ENCODE data around the gene TPI1.
A peak's percentile ranks its signal among the peaks of the same experiment; 100 is the strongest.

The TPI1 gene

GRCh38 chr12:6912164-6912935 lies 45.0 kb downstream of the TPI1 start:
- Mint-ChIP-seq H3K27ac (no peak overlapping the region), H3K4me1 (peaks cover 45% of the 10 kb centered on the region), H3K9me3 (no peaks in the 10 kb centered on the region), H3K27me3 (ENCODE audit: low read depth, poor library complexity) (peaks cover 37% of the 10 kb centered on the region), H3K4me3 (peak overlapping the region; percentile 67), H3K36me3 (ENCODE audit: low read depth) (peaks cover 5% of the 10 kb centered on the region)
- DNase-seq: no peak
- TF ChIP-seq, protein P1, sequence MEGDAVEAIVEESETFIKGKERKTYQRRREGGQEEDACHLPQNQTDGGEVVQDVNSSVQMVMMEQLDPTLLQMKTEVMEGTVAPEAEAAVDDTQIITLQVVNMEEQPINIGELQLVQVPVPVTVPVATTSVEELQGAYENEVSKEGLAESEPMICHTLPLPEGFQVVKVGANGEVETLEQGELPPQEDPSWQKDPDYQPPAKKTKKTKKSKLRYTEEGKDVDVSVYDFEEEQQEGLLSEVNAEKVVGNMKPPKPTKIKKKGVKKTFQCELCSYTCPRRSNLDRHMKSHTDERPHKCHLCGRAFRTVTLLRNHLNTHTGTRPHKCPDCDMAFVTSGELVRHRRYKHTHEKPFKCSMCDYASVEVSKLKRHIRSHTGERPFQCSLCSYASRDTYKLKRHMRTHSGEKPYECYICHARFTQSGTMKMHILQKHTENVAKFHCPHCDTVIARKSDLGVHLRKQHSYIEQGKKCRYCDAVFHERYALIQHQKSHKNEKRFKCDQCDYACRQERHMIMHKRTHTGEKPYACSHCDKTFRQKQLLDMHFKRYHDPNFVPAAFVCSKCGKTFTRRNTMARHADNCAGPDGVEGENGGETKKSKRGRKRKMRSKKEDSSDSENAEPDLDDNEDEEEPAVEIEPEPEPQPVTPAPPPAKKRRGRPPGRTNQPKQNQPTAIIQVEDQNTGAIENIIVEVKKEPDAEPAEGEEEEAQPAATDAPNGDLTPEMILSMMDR (IDR thresholded peaks at IDR 0.05): no peak

DNA sequence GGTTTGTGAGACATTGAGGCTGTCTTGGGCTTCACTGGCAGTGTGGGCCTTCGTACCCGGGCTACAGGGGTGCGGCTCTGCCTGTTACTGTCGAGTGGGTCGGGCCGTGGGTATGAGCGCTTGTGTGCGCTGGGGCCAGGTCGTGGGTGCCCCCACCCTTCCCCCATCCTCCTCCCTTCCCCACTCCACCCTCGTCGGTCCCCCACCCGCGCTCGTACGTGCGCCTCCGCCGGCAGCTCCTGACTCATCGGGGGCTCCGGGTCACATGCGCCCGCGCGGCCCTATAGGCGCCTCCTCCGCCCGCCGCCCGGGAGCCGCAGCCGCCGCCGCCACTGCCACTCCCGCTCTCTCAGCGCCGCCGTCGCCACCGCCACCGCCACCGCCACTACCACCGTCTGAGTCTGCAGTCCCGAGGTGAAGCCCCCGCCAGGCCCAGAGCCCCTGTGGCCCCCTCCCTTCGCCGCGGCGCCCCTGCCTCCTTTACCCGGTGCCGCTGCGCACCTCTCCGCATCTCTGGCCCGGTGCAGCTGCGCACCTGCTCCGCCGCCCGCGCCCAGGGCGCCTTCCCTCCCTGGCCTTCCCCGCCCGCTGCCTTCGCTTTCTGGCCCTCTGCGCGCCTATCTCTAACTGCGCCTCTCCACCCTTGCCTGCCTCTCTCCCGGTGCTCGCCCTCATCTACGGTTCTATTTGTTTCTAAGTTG lies 47.1 kb downstream of the TPI1 start, which contains the start of gene ENO2:
Gene ENO2 (plus strand): TSS at position 335 of the 701 bp plus-strand sequence. CDS start 1,253 bp downstream, outside the sequence.
- Mint-ChIP-seq H3K9me3 (no peaks in the 10 kb centered on the region), H3K4me1 (peaks cover 52% of the 10 kb centered on the region), H3K27me3 (ENCODE audit: low read depth, poor library complexity) (peaks cover 26% of the 10 kb centered on the region), H3K4me3 (peak within 1 kb of the TSS; percentile 93), H3K36me3 (ENCODE audit: low read depth) (peaks cover 11% of the 10 kb centered on the region), H3K27ac (no peak within 1 kb of the TSS)
- DNase-seq: peak; percentile 76
- TF ChIP-seq, protein P1 (IDR thresholded peaks at IDR 0.05): no peak

DNA sequence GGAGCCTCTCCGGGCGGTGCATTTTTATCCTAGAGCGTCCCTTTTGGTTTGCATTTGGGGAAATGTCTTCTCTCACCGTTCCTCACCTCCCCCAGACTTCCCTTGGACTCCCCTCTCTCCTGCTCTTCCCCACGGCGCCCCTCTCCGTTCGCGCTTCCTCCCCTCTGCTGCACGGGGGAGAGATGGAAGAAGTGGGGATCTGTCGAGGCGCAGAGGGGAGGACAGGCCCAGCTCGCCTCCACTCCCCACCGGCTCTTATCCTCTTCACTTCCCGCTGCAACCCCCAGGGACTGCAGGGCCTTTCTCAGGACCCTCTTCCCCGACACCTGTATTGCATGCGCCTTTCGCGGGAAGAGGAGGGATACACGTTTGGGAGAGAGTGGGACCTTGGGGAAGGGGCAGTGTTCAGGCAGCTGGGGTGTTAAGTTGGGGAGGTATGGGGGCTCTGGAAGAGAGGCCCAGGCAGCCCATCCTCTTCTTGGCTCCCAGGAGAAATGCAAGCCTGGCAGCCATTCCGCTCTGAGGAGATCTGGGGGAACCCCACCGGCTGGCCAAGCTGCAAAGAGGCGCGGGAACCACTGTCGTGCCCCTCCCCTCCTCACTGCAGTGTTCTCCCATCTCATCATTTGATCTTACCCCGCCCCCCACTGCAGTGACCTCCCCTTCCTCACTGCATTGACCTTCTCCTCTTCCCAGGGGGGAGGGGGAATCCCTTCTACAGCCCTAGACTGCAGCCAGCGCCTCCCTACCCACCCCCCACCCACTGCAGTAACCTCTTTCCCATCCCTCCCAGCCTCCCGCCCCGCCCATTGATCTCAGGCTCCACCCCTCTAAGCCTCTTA lies 47.8 kb downstream of the TPI1 start:
- peaks cover 60% of the 10 kb centered on the region for H3K4me1 Mint-ChIP-seq
- peaks cover 19% of the 10 kb centered on the region for H3K36me3 Mint-ChIP-seq (ENCODE audit: low read depth)
- peak; percentile 59 for DNase-seq
- H3K9me3 Mint-ChIP-seq: no peaks in the 10 kb centered on the region
- no peak overlapping the region for H3K27ac Mint-ChIP-seq
- H3K27me3 Mint-ChIP-seq (ENCODE audit: low read depth, poor library complexity): peaks cover 23% of the 10 kb centered on the region
- TF ChIP-seq, protein P1 (IDR thresholded peaks at IDR 0.05): no peak
- peak overlapping the region; percentile 93 for H3K4me3 Mint-ChIP-seq

DNA sequence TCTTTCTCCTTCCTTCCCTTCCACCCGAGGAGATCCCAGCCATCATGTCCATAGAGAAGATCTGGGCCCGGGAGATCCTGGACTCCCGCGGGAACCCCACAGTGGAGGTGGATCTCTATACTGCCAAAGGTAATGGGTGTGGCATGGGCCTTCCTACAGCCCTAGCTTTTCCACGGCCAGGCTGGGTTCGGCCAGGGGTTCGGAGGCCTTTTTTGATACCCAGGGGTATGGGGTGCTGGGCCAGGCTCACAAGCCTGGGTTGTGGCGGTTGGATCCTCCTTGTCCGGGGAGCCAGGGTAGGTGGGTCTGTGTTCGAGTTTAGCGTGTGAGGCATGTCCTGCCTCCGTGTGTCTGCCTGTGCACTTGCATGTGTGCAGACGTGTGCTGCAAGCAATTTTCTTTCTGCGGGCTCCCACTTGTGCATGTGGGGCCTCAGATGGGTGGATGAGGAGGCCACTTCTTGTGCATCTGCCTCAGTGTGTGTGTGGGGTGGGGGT lies 48.5 kb downstream of the TPI1 start:
- H3K36me3 Mint-ChIP-seq (ENCODE audit: low read depth): peaks cover 20% of the 10 kb centered on the region
- peaks cover 60% of the 10 kb centered on the region for H3K4me1 Mint-ChIP-seq
- peaks cover 20% of the 10 kb centered on the region for H3K27me3 Mint-ChIP-seq (ENCODE audit: low read depth, poor library complexity)
- no peak for DNase-seq
- TF ChIP-seq, protein P1 (IDR thresholded peaks at IDR 0.05): no peak
- H3K27ac Mint-ChIP-seq: no peak overlapping the region
- H3K9me3 Mint-ChIP-seq: no peaks in the 10 kb centered on the region
- peak overlapping the region; percentile 93 for H3K4me3 Mint-ChIP-seq

DNA sequence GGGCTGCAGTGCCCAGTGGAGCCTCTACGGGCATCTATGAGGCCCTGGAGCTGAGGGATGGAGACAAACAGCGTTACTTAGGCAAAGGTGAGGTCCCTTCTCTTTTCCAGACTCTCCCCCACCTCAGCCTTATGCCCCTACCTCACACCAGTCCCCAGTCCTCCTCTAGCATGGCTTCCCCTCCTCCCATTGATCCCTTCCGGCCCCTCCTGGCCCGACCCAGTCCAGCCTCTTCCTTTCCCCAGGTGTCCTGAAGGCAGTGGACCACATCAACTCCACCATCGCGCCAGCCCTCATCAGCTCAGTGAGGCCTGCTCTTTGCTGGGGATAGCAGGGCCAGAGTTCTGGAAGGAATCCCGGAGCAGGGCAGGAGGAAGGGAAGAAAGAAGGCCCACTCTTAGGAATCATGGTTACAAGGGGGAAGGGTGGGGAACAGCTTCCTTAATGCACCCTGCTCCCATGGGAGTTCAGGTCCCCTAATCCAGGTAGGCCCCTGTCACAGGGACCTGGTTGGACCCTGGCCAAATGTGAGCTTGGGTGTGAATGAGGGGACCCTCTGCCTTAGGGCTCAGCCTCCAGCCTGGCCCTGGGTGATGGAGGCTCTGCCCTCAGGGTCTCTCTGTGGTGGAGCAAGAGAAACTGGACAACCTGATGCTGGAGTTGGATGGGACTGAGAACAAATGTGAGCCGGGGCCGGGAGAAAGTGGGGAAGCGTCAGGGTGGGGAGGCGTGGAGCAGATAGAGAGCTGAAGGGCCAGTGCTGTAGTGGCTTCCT lies 49.3 kb downstream of the TPI1 start:
- DNase-seq: no peak
- peaks cover 12% of the 10 kb centered on the region for H3K27me3 Mint-ChIP-seq (ENCODE audit: low read depth, poor library complexity)
- H3K9me3 Mint-ChIP-seq: no peaks in the 10 kb centered on the region
- H3K36me3 Mint-ChIP-seq (ENCODE audit: low read depth): peaks cover 26% of the 10 kb centered on the region
- no peak overlapping the region for H3K27ac Mint-ChIP-seq
- H3K4me3 Mint-ChIP-seq: peak overlapping the region; percentile 93
- TF ChIP-seq, protein P1 (IDR thresholded peaks at IDR 0.05): no peak
- peaks cover 64% of the 10 kb centered on the region for H3K4me1 Mint-ChIP-seq

All from nephron progenitor cell (in vitro differentiated cells).